PFSK-1 (cell line): ENCODE measurements around the gene TMEM144.

Source experiments
- FOXP2 ChIP-seq: optimal IDR thresholded peaks from 2 replicates; pipeline ENCODE3; 2011; ENCODE audit warnings: borderline replicate concordance, control low read depth, inconsistent platforms; ENCODE audit not compliant: insufficient read depth; ENCODE audit errors: extremely low read length, extremely low read depth
- POLR2AphosphoS5 ChIP-seq: IDR thresholded peaks from 2 replicates; pipeline ENCODE4 v1.6.1; 2012; ENCODE audit warnings: low read depth, mild to moderate bottlenecking, control low read depth, low read length, moderate library complexity
- SIN3A ChIP-seq: IDR thresholded peaks from 2 replicates; pipeline ENCODE4 v1.6.1; 2012; ENCODE audit warnings: mild to moderate bottlenecking, low read length, moderate library complexity, borderline replicate concordance; ENCODE audit not compliant: insufficient read depth
- TAF1 ChIP-seq: IDR thresholded peaks from 2 replicates; pipeline ENCODE4 v1.6.1; 2012; ENCODE audit warnings: low read length, control low read depth, borderline replicate concordance; ENCODE audit not compliant: insufficient read depth
- TF ChIP-seq, protein P1 (sequence below), 2 experiments: IDR thresholded peaks; 2 replicates each; pipeline versions ENCODE4 v1.6.1 to v1.8.0; 2011 to 2012; ENCODE audit warnings: low read depth in 2 of 2, low read length in 2 of 2, control low read depth in 1 of 2, inconsistent platforms in 1 of 2, mild to moderate bottlenecking in 1 of 2, moderate library complexity in 1 of 2; ENCODE audit not compliant: insufficient read depth in 1 of 2

Gene TMEM144

GRCh38 chr4:158255727-158256324 is 45.5 kb downstream of the TMEM144 start:
- TF ChIP-seq, protein P1, sequence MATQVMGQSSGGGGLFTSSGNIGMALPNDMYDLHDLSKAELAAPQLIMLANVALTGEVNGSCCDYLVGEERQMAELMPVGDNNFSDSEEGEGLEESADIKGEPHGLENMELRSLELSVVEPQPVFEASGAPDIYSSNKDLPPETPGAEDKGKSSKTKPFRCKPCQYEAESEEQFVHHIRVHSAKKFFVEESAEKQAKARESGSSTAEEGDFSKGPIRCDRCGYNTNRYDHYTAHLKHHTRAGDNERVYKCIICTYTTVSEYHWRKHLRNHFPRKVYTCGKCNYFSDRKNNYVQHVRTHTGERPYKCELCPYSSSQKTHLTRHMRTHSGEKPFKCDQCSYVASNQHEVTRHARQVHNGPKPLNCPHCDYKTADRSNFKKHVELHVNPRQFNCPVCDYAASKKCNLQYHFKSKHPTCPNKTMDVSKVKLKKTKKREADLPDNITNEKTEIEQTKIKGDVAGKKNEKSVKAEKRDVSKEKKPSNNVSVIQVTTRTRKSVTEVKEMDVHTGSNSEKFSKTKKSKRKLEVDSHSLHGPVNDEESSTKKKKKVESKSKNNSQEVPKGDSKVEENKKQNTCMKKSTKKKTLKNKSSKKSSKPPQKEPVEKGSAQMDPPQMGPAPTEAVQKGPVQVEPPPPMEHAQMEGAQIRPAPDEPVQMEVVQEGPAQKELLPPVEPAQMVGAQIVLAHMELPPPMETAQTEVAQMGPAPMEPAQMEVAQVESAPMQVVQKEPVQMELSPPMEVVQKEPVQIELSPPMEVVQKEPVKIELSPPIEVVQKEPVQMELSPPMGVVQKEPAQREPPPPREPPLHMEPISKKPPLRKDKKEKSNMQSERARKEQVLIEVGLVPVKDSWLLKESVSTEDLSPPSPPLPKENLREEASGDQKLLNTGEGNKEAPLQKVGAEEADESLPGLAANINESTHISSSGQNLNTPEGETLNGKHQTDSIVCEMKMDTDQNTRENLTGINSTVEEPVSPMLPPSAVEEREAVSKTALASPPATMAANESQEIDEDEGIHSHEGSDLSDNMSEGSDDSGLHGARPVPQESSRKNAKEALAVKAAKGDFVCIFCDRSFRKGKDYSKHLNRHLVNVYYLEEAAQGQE (IDR thresholded peaks at IDR 0.05; ENCODE audit: insufficient read depth in 1 of 2, low read depth in 2 of 2, low read length in 2 of 2) = no peak
- no peak for TF ChIP-seq POLR2AphosphoS5
- no peak for TF ChIP-seq SIN3A
- TF ChIP-seq FOXP2 = no peak
- TF ChIP-seq TAF1 = no peak

DNA sequence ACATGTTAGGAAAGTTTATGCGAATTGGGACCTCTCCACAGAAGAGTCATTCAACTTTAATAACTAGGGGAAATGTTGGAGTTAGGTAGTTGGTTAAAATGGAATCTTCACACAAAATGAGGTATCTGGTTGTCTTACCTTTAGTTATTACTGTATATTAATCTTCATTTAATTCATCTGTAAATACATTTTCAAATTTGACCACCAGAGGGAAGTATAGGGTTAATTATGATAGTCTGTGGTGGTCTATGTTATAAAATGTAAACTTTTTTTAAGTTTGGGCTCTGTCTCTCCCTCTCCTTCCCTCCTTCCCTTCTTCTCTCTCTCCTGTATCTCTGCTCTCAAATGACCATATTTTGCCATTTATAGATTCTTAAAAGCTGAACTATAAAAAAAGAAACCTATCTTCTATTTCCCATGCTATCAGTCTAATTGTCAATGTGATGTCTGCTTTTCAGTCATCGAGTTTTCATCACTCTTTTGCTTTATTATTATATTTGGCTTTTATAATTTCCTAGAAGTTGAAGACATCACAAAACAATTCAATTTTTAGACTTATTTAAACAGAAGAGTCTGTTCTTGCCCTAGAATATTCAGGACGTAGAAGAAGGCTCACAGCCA is 49.8 kb downstream of the TMEM144 start:
- TF ChIP-seq TAF1 = no peak
- TF ChIP-seq FOXP2 = no peak

- TF ChIP-seq TAF1 (no peak), SIN3A (no peak), FOXP2 (no peak), POLR2AphosphoS5 (no peak)
- TF ChIP-seq, protein P1 (IDR thresholded peaks at IDR 0.05; ENCODE audit: insufficient read depth in 1 of 2, low read depth in 2 of 2, low read length in 2 of 2) = no peak
These were observed 51.2 kb downstream of the TMEM144 start for GRCh38 chr4:158261480-158261879.

- TF ChIP-seq TAF1 = no peak
- TF ChIP-seq POLR2AphosphoS5 = no peak
- TF ChIP-seq, protein P1 (IDR thresholded peaks at IDR 0.05; ENCODE audit: insufficient read depth in 1 of 2, low read depth in 2 of 2, low read length in 2 of 2) = no peak
- TF ChIP-seq SIN3A = no peak
- TF ChIP-seq FOXP2 = no peak
These were observed 58.3 kb downstream of the TMEM144 start for GRCh38 chr4:158268553-158268952.

GRCh38 chr4:158274636-158275035 is 64.3 kb downstream of the TMEM144 start:
- no peak for TF ChIP-seq POLR2AphosphoS5
- no peak for TF ChIP-seq SIN3A
- TF ChIP-seq FOXP2 = no peak
- TF ChIP-seq TAF1 = no peak
- TF ChIP-seq, protein P1 (IDR thresholded peaks at IDR 0.05; ENCODE audit: insufficient read depth in 1 of 2, low read depth in 2 of 2, low read length in 2 of 2) = no peak
